Stimulated activated CD4-positive, alpha-beta T cell treated with anti-CD3 and anti-CD28 coated beads, Interleukin-15, amount 100 ng/mL, for 1 hour (primary cell): Measurements from ENCODE around the gene EPM2AIP1.
"Not testable (repeated sequence)": the region's sequence is repeated elsewhere in the genome, so short reads cannot be mapped to it uniquely, and the experiment has no call there.

ENCODE experiments used
- DNase-seq, 2 donors: peaks; one replicate each; pipeline ENCODE4 v3.0.0-alpha.2; 2020; ENCODE audit warnings: low read depth in 1 of 2, low spot score in 1 of 2

The EPM2AIP1 gene

GRCh38 chr3:36993326-36994283 is 674 bp upstream of the EPM2AIP1 start, which contains the start of gene MLH1:
MLH1 (plus strand) TSS chr3:36993518; CDS start chr3:36993548, 30 bp downstream.
- DNase-seq, result peak; percentile 89 to 96

- no peak for DNase-seq
Measured at GRCh38 chr3:36991923-36992805, 767 bp downstream of the EPM2AIP1 start.

- no peak for DNase-seq
Measured at GRCh38 chr3:36991147-36991546, 1.8 kb downstream of the EPM2AIP1 start.

- DNase-seq, result no peak
Measured at GRCh38 chr3:36989568-36989967, 3.4 kb downstream of the EPM2AIP1 start.

- no peak for DNase-seq
Measured at GRCh38 chr3:36989005-36989404, 3.9 kb downstream of the EPM2AIP1 start.

GRCh38 chr3:36988356-36988755 is 4.6 kb downstream of the EPM2AIP1 start:
- no peak for DNase-seq

GRCh38 chr3:36981006-36981405 is 11.9 kb downstream of the EPM2AIP1 start:
- DNase-seq, result no peak

- no peak for DNase-seq
Measured at GRCh38 chr3:36973139-36973538, 19.8 kb downstream of the EPM2AIP1 start.

- DNase-seq, result no peak
Measured at GRCh38 chr3:36972163-36972562, 20.8 kb downstream of the EPM2AIP1 start.

- no peak for DNase-seq
Measured at GRCh38 chr3:36969540-36970432, 23.1 kb downstream of the EPM2AIP1 start.

GRCh38 chr3:36969085-36969484 is 23.8 kb downstream of the EPM2AIP1 start:
- no peak for DNase-seq

- no peak for DNase-seq
Measured at GRCh38 chr3:36965440-36965839, 27.5 kb downstream of the EPM2AIP1 start.

- DNase-seq, result no peak
Measured at GRCh38 chr3:36964817-36965216, 28.1 kb downstream of the EPM2AIP1 start.

- no peak for DNase-seq
Measured at GRCh38 chr3:36964331-36964730, 28.6 kb downstream of the EPM2AIP1 start.

- DNase-seq, result not testable (repeated sequence)
Measured at GRCh38 chr3:36963008-36963407, 29.9 kb downstream of the EPM2AIP1 start.

GRCh38 chr3:36960502-36960901 is 32.4 kb downstream of the EPM2AIP1 start:
- no peak for DNase-seq

- no peak for DNase-seq
Measured at GRCh38 chr3:36959821-36960220, 33.1 kb downstream of the EPM2AIP1 start.

GRCh38 chr3:36957862-36958686 is 34.9 kb downstream of the EPM2AIP1 start:
- DNase-seq, result no peak

- DNase-seq, result no peak
Measured at GRCh38 chr3:36957063-36957462, 35.9 kb downstream of the EPM2AIP1 start.

- no peak for DNase-seq
Measured at GRCh38 chr3:36956155-36956554, 36.8 kb downstream of the EPM2AIP1 start.
